Measurements from ENCODE around the gene PTPRK. TPM values are rescaled to one million over a fixed set of nuclear protein-coding genes. Genes with fewer than 3 reads are reported as not detected.

PTPRK gene
- total and polyA plus RNA-seq, 10 of the 15 experiments (the other 5 are each of a cell fraction or from before 2014, with no cell fraction given): 0.23 to 1.9 (median 0.55) TPM

DNA sequence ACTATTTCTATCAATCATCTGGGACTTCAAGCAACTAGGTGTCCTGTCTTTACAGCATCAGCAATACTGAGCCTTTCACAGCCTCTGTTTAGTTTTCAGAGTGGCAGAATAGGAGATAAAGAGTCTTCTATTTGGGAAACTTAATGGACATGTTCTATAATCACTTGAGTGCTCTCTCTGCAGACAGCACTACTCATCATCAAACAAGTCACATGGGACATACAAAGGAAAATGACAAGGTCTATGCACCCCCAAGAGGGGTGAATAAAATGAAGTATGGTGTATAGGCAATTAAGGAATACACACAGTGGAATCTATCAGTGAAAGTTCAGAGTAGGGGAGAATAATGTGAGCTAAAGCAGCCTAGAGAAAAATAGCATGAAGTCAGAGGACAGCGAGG, 381.7 kb downstream of the PTPRK start:
- H3K4me1 ChIP-seq (ENCODE audit: control insufficient read depth, insufficient read depth, low read length): no peaks in the 10 kb centered on the region
- no peaks in the 10 kb centered on the region for H3K9me3 ChIP-seq (replicated peaks; ENCODE audit: control insufficient read depth, insufficient read depth, low read length)
- ChIA-PET CTCF (interaction anchor here (0.5 kb wide), 1 partner anchor 135 kb away, joined by 3 read pairs; no protein-coding TSS in a partner anchor), SMC1A (ENCODE audit: uncharacterized antibody, unreplicated experiment) (no interaction called here), POLR2A (no interaction called here), RAD21 (ENCODE audit: unreplicated experiment) (no interaction called here)
- H3K4me3 ChIP-seq: no peak overlapping the region
- no peaks in the 10 kb centered on the region for H3K79me2 ChIP-seq (ENCODE audit: control insufficient read depth, insufficient read depth, low read length)
- no peak overlapping the region for H3K9ac ChIP-seq (ENCODE audit: control insufficient read depth, insufficient read depth, low read length)
- no peaks in the 10 kb centered on the region for H3K27me3 ChIP-seq (replicated peaks in 1 of 2; ENCODE audit: control insufficient read depth in 2 of 2, insufficient read depth in 2 of 2, low read length in 1 of 2)
- H3K36me3 ChIP-seq (ENCODE audit: control insufficient read depth in 2 of 2, insufficient read depth in 2 of 2, low read length in 1 of 2): no peaks in the 10 kb centered on the region
- no TSS peak for BruUV-seq (replicated peaks)
- no peak overlapping the region for H3K27ac ChIP-seq (ENCODE audit: control insufficient read depth, insufficient read depth)
- H4K20me1 ChIP-seq (ENCODE audit: control insufficient read depth, insufficient read depth): no peaks in the 10 kb centered on the region
- H2AFZ ChIP-seq (ENCODE audit: control insufficient read depth, low read depth, low read length): no peak overlapping the region
- intact Hi-C loops (cut with micrococcal nuclease; ENCODE audit: unreplicated experiment): no loop called here
- ATAC-seq (no peak), DNase-seq (ENCODE audit: low read depth, low spot score) (no peak), FAIRE-seq (no peak)
- in situ Hi-C loops (cut with MboI): no loop called here
- H3K4me2 ChIP-seq (ENCODE audit: control insufficient read depth, insufficient read depth): no peak overlapping the region
- WGBS (ENCODE audit: insufficient coverage, insufficient replicate concordance, low lambda C conversion rate, missing lambda C conversion rate): 38% methylated on average over 1 of the region's 1 CpG
- TF ChIP-seq TARDBP (IDR thresholded peaks at IDR 0.05; ENCODE audit: borderline replicate concordance) (no peak), NFIC (IDR thresholded peaks at IDR 0.05; ENCODE audit: low read depth, low read length) (no peak), RB1 (IDR thresholded peaks at IDR 0.05; ENCODE audit: borderline replicate concordance) (no peak), LARP7 (IDR thresholded peaks at IDR 0.05) (no peak), SMAD1 (IDR thresholded peaks at IDR 0.05; ENCODE audit: low read depth, partially characterized antibody) (no peak), TAF1 (IDR thresholded peaks at IDR 0.05; ENCODE audit: borderline replicate concordance, low read depth, low read length) (no peak), RELA (IDR thresholded peaks at IDR 0.05; ENCODE audit: borderline replicate concordance, partially characterized antibody) (no peak), CHD2 (IDR thresholded peaks at IDR 0.05; ENCODE audit: borderline replicate concordance, low read depth, low read length) (no peak), FOS (IDR thresholded peaks at IDR 0.05; ENCODE audit: borderline replicate concordance, extremely low read depth, insufficient read length) (no peak), IRF4 (IDR thresholded peaks at IDR 0.05; ENCODE audit: low read depth, low read length) (no peak), TBL1XR1 (IDR thresholded peaks at IDR 0.05; ENCODE audit: low read depth, low read length) (no peak), SIX5 (IDR thresholded peaks at IDR 0.05; ENCODE audit: low read depth, low read length, severe bottlenecking) (no peak), SREBF2 (IDR thresholded peaks at IDR 0.05; ENCODE audit: low read length) (no peak)
- TF ChIP-seq, protein P1, sequence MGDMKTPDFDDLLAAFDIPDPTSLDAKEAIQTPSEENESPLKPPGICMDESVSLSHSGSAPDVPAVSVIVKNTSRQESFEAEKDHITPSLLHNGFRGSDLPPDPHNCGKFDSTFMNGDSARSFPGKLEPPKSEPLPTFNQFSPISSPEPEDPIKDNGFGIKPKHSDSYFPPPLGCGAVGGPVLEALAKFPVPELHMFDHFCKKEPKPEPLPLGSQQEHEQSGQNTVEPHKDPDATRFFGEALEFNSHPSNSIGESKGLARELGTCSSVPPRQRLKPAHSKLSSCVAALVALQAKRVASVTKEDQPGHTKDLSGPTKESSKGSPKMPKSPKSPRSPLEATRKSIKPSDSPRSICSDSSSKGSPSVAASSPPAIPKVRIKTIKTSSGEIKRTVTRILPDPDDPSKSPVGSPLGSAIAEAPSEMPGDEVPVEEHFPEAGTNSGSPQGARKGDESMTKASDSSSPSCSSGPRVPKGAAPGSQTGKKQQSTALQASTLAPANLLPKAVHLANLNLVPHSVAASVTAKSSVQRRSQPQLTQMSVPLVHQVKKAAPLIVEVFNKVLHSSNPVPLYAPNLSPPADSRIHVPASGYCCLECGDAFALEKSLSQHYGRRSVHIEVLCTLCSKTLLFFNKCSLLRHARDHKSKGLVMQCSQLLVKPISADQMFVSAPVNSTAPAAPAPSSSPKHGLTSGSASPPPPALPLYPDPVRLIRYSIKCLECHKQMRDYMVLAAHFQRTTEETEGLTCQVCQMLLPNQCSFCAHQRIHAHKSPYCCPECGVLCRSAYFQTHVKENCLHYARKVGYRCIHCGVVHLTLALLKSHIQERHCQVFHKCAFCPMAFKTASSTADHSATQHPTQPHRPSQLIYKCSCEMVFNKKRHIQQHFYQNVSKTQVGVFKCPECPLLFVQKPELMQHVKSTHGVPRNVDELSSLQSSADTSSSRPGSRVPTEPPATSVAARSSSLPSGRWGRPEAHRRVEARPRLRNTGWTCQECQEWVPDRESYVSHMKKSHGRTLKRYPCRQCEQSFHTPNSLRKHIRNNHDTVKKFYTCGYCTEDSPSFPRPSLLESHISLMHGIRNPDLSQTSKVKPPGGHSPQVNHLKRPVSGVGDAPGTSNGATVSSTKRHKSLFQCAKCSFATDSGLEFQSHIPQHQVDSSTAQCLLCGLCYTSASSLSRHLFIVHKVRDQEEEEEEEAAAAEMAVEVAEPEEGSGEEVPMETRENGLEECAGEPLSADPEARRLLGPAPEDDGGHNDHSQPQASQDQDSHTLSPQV (IDR thresholded peaks at IDR 0.05): no peak
- TF ChIP-seq, protein P2, sequence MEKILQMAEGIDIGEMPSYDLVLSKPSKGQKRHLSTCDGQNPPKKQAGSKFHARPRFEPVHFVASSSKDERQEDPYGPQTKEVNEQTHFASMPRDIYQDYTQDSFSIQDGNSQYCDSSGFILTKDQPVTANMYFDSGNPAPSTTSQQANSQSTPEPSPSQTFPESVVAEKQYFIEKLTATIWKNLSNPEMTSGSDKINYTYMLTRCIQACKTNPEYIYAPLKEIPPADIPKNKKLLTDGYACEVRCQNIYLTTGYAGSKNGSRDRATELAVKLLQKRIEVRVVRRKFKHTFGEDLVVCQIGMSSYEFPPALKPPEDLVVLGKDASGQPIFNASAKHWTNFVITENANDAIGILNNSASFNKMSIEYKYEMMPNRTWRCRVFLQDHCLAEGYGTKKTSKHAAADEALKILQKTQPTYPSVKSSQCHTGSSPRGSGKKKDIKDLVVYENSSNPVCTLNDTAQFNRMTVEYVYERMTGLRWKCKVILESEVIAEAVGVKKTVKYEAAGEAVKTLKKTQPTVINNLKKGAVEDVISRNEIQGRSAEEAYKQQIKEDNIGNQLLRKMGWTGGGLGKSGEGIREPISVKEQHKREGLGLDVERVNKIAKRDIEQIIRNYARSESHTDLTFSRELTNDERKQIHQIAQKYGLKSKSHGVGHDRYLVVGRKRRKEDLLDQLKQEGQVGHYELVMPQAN (conservative IDR thresholded peaks at IDR 0.05): no peak
- TF ChIP-seq, protein P3, sequence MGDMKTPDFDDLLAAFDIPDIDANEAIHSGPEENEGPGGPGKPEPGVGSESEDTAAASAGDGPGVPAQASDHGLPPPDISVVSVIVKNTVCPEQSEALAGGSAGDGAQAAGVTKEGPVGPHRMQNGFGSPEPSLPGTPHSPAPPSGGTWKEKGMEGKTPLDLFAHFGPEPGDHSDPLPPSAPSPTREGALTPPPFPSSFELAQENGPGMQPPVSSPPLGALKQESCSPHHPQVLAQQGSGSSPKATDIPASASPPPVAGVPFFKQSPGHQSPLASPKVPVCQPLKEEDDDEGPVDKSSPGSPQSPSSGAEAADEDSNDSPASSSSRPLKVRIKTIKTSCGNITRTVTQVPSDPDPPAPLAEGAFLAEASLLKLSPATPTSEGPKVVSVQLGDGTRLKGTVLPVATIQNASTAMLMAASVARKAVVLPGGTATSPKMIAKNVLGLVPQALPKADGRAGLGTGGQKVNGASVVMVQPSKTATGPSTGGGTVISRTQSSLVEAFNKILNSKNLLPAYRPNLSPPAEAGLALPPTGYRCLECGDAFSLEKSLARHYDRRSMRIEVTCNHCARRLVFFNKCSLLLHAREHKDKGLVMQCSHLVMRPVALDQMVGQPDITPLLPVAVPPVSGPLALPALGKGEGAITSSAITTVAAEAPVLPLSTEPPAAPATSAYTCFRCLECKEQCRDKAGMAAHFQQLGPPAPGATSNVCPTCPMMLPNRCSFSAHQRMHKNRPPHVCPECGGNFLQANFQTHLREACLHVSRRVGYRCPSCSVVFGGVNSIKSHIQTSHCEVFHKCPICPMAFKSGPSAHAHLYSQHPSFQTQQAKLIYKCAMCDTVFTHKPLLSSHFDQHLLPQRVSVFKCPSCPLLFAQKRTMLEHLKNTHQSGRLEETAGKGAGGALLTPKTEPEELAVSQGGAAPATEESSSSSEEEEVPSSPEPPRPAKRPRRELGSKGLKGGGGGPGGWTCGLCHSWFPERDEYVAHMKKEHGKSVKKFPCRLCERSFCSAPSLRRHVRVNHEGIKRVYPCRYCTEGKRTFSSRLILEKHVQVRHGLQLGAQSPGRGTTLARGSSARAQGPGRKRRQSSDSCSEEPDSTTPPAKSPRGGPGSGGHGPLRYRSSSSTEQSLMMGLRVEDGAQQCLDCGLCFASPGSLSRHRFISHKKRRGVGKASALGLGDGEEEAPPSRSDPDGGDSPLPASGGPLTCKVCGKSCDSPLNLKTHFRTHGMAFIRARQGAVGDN (IDR thresholded peaks at IDR 0.05): no peak

All from GM12878 (cell line).